Pulmonary artery endothelial cell (primary cell): ENCODE data around the gene ADAMTS17. TPM values are rescaled to one million over a fixed set of nuclear protein-coding genes. Genes with fewer than 3 reads are reported as not detected.

Experiments
- DNase-seq: peaks from one replicate; pipeline ENCODE4 v3.0.0-alpha.2; 2011; ENCODE audit warnings: low read depth, low spot score
- total RNA-seq: library from RNA; depleted of rRNA; stranded (reverse); fragments of >200 nt; gene quantifications from 2 replicates; pipeline ENCODE4 v1.2.3, GENCODE V29; 2014

ADAMTS17 gene
- total RNA-seq, 1 donor from 2014 or later: 0.13 TPM

DNA sequence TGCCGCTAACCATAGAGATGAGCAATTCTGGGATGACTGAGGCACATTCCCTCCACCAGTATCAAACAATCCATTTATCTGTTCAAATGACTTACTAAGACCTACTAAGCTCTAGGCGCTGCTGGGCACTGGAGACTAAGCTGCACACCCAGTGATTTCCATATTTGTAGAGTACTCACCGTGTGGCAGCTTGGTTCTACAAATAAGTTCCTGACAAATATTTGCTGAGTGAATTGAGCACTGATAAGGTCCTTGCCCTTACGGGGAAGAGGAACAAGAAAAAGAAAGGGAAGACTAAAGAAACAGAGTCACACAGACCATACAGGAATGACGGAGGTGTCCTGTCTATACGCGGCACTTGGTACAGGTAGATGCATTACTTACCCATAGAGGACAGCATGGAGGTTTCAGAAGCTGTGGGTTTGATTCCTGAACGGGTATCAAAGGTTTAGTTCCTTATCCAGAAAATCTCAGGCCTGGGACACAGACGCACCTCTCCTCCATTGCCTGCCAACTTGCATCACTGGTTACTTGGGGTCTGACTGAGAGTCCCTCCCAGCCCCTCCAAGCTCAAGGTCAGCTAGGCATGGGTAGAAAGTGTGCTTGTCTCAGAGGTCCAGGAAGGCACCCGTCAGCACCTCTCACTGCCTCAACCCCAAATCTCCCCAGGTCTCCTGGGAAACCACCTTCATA lies 310.0 kb downstream of the ADAMTS17 start:
- no peak for DNase-seq

- DNase-seq: no peak
Observed at GRCh38 chr15:100030586-100031229, 311.1 kb downstream of the ADAMTS17 start.

GRCh38 chr15:100029868-100030479 lies 311.8 kb downstream of the ADAMTS17 start:
- no peak for DNase-seq

GRCh38 chr15:100029045-100029444 lies 312.7 kb downstream of the ADAMTS17 start:
- no peak for DNase-seq

GRCh38 chr15:100026041-100026440 lies 315.7 kb downstream of the ADAMTS17 start:
- no peak for DNase-seq

DNA sequence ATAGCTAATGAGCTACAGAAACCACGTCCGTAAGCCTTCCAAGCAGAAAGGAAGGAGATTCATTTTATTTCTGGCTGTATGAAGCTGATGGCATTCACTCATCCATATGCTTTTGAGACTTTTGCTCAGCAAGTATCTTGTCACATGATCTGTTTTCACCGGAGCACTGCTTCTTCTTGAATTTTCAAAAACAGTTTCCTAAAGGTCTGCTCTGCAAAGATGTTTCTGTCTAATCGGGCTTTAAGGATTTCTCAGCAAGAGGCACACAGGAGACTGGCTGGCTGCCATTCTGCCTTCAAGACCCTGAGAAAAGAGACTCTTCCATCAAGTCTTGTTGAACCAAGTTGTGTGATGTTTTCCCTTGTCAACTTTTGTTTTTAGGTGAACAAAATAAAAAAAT lies 319.0 kb downstream of the ADAMTS17 start:
- DNase-seq: no peak

DNA sequence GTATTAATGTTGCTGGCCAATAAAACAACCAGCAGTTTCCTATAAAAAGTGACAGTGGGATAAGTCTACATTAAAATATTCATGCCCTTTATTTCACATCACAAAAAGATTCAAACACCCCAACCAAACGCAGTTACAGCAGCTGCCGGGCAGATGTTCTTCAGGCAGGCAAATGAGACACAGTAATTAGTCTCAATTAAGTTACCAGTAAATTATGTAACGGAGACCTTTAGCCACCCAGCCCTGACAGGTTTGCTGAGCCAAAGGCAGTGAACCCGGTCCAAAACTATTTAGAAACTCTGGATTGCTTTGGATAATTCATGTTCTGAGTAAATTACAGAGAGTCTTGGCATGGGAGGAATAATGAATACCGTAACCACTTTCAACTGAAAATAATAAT lies 319.4 kb downstream of the ADAMTS17 start:
- no peak for DNase-seq

DNA sequence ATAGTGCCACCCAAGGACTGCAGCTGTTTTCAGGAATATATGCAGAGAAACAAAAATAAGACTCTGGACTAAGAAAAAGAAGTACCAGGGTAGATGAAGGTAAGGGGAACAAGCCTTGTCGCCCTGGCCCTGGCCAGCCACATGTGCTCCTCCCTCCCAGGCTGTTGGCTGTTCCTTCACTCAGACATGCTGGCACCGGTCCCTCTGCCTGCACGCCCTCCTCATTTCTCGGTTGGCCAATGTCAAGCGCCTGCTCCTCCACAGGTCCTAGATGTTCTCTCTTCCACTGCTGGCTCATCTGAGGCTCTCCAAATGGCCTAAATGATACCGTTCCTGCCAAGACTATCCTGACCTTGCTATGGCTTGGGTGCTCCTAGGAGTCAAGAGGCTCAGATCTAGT lies 320.1 kb downstream of the ADAMTS17 start:
- DNase-seq: no peak

DNA sequence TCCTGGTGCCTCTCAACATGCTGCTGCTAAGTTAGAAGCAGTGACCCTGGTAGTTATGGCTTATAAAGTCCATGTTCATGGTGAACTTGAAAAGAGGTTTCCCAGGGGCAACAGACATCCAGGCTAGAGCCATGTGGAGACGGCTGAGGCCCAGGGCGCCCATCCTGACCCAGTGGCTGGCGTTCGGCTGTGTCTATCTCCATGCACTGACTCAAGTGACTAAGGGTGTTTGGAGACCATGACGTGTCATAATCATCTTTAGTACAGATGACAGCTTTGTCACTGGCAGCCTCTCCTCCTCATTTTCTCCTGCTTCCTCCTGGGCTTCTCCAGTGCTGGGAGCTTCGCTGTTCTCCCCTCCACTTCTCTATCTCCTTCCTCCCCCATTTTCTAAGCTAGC lies 321.2 kb downstream of the ADAMTS17 start:
- DNase-seq: no peak

- no peak for DNase-seq
Observed at GRCh38 chr15:100020189-100020588, 321.6 kb downstream of the ADAMTS17 start.

DNA sequence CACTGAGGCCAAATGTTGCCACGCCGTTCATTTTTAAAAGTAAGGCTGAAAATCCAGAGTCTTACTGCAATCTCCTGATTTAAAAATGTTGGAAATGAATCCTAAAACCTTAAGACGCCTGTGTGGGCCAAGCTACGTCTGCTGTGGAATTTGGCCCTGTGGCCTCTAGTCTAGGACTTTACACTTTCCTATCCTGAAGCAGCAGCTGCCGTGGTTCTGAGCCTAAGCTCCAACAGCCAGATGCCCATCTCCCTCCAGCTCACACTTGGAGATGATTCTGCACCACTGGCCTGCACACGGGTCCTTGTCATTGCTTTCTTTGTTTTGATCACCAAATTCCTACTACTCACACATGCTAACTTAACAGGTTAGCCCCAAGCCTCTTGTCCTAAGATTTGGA lies 322.2 kb downstream of the ADAMTS17 start:
- DNase-seq: no peak

GRCh38 chr15:100018191-100018590 lies 323.6 kb downstream of the ADAMTS17 start:
- DNase-seq: no peak

DNA sequence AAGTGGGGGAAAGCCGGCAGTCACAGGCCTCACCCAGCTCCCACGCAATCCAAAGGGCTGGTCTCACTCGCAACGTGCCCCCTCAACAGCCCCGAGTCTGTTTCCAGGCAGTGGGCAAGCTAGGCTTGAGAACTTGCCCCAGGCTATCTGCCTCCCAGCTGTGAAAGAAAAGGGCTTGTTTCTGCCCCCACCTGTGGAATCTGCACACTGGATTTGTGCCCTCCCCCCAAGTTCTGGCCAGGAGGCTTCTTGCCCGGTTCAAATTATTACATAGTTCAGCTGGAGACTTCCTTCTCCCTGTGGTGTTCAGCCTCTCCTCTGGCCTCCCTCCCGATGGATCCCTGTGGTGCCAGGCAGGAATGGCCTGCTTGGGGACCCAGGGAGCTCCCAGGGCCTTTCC lies 324.6 kb downstream of the ADAMTS17 start:
- no peak for DNase-seq

- DNase-seq: no peak
Observed at GRCh38 chr15:100016632-100017031, 325.1 kb downstream of the ADAMTS17 start.

- DNase-seq: no peak
Observed at GRCh38 chr15:100011235-100011634, 330.5 kb downstream of the ADAMTS17 start.

GRCh38 chr15:100009372-100009771 lies 332.4 kb downstream of the ADAMTS17 start:
- no peak for DNase-seq

DNA sequence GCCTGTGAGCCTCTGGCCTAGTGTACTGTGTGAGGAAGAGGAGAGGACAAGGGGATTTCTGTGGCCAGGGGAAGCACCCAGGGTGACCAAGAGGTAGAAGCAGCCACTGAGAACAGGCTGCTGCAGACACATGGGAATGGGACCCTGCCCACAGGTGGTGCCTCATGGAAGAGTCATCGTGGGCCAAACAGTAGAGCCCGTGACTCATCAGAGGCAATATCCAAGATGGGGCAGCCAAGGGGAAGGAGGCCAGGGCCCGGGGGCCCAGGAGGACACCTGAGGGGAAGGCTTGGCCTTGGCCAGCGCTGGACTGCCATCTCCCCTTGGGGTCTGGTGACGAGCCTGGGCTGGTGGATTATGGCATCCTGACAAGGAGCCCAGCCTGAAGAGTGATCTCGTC lies 333.5 kb downstream of the ADAMTS17 start:
- no peak for DNase-seq

DNA sequence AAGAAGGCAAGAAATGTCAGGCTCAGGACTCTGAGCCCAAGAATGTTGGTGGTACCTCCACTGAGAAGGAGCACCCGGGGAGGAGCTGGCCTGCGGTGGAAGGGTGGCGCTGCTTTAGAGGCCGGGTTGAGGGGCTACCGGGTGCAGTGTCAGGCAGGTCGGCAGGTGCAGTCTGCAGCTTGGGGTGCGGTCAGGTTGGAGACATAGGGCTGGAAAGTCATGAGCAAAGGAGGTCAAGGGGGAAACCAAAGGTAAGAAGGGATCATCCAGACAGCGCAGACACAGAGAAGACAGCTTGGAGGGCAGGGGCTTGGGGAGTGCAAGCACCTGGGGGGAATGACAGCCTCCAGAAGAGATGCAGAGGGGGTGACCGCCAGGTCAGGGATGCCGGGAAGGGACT lies 334.2 kb downstream of the ADAMTS17 start:
- DNase-seq: no peak

DNA sequence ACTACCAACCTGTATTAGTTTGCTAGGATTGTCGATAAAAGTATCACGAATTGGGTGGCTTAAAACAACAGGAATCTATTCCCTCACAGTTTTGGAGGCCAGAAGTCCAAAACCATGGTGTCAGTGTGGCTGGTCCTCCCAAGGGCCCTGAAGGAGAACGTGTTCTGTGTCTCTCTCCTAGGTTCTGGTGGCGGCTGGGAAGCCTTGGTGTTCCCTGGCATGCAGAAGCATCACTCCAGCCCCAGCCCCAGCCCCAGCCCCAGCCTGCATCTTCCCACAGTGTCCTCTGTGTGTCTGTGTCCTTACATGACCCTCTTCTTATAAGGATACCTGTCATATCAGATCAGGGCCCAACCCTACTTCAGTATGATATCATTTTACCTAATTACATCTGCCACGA lies 336.1 kb downstream of the ADAMTS17 start:
- no peak for DNase-seq

DNA sequence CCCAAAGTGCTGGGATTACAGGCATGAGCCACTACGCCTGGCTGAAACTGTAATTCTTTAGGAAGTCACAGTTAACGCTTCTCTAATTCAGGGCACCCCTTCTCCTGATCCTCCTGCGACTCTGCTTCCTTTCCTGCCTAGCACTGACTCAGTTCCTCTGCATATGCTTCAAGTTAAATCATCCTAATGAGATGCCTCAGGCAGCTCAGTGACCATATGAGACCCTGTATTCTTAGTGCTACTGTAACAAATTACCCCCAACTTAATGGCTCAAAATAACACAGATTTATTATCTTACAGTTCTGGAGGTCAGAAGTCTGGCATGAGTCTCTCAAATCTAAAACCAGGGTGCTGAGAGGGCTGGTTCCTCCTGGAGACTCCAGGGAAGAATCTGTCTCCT lies 336.8 kb downstream of the ADAMTS17 start:
- no peak for DNase-seq

DNA sequence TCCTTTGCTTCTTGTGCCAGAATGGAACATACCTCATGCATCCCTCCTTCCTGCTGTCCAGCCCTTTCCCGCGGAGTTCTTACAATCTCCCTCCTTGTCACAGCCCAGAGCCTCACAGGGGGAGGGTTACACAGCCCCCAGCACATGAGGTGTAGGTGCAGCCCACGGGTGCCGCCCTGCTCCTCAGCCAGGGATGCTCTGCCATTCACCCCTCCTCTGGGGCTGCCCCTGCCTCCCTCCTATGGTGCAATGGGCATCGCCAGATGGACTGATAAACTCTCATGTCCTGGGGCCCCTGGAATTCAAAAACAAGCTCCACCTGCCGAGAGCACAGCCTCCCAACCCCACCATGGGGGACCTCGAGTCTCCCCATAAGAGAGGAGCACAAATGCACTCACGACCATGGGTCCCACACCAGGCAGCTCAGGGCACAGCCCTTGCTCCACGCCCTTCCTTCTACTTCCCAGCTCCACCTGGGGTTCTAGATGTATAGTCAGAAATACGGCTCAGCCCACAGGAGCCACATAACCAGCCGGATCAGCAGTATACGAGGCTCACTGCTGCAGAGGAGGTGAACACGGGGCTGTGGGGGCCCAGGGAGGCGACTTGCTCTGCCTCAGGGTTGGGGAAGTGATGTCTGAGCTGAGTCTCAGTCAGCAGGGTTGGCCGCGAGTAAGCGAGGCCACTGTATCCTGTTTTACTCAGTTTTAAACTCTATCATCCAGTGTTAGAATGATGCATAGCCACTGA lies 338.8 kb downstream of the ADAMTS17 start:
- DNase-seq: no peak

GRCh38 chr15:100002086-100002620 lies 339.6 kb downstream of the ADAMTS17 start:
- DNase-seq: no peak
